MG63 (cell line): Measurements from ENCODE around the gene GRPEL2. TPM values are rescaled to one million over a fixed set of nuclear protein-coding genes. Genes with fewer than 3 reads are reported as not detected.
"Not testable (repeated sequence)": the region's sequence is repeated elsewhere in the genome, so short reads cannot be mapped to it uniquely, and the experiment has no call there.

ENCODE experiments used
- DNase-seq: peaks from one replicate; pipeline ENCODE4 v3.0.0-alpha.2; 2020
- H3K27me3 ChIP-seq: fragments of 250-450 bp; sonication (Bioruptor Pico); 2 replicates; pipeline ENCODE4 v1.5.1; 2020; ENCODE audit warnings: mild to moderate bottlenecking, moderate library complexity
- H3K36me3 ChIP-seq: fragments of 250-450 bp; sonication (Bioruptor Pico); 2 replicates; pipeline ENCODE4 v1.5.1; 2020; ENCODE audit warnings: mild to moderate bottlenecking, moderate library complexity
- H3K4me3 ChIP-seq: fragments of 250-450 bp; sonication (Bioruptor Pico); 2 replicates; pipeline ENCODE4 v1.5.1; 2020; ENCODE audit warnings: mild to moderate bottlenecking, moderate library complexity
- H3K9me3 ChIP-seq: fragments of 250-450 bp; sonication (Bioruptor Pico); 2 replicates; pipeline ENCODE4 v1.5.1; 2020; ENCODE audit warnings: mild to moderate bottlenecking, moderate library complexity
- total RNA-seq: library from RNA; depleted of rRNA; stranded (reverse); fragments of >200 nt; shearing (Covaris generic); gene quantifications from 2 replicates; pipeline ENCODE4 v1.2.3, GENCODE V29; 2014; ENCODE audit warnings: low replicate concordance; rRNA removed

GRPEL2 gene
- total RNA-seq, 1 experiment from 2014 or later, result 30.2 TPM

DNA sequence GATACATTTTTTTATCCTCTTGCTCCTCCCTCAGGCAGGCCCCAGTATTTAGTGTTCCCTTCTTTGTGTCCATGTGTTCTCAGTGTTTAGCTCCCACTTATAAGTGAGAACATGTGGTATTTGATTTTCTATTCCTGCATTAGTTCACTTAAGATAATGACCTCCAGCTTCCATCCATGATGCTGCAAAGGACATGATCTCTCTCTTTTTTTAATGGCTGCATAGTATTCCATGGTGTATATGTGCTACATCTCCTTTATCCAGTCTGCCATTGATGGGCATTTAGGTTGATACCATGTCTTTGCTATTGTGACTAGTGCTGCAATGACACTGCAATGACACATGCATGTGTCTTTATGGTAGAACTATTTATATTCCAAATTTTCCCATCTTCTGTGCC is 49.7 kb downstream of the GRPEL2 start:
- H3K36me3 ChIP-seq, H3K27me3 ChIP-seq, H3K9me3 ChIP-seq, DNase-seq, H3K4me3 ChIP-seq: not testable (repeated sequence)

DNA sequence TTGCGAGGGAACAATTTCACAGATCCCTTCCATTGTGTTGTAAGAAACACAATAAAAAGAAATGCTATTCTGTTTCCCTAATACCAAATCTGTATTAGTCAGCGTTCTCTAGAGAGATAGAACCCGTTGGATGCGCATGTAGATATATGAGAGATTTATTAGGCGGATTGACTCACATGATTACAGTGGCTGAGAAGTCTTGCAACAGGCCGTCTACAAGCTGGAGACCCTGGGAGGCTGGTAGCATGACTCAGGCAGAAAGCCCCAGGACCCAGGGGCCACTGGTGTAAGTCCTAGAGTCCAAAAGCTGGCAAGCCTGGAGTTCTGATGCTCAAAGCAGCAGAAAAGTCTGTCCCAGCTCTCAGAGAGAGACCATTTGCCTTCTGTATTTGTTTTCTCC is 52.2 kb downstream of the GRPEL2 start:
- no peak overlapping the region for H3K4me3 ChIP-seq
- H3K27me3 ChIP-seq, result no peaks in the 10 kb centered on the region
- peak; percentile 23 for DNase-seq
- H3K36me3 ChIP-seq, result no peaks in the 10 kb centered on the region
- no peaks in the 10 kb centered on the region for H3K9me3 ChIP-seq

DNA sequence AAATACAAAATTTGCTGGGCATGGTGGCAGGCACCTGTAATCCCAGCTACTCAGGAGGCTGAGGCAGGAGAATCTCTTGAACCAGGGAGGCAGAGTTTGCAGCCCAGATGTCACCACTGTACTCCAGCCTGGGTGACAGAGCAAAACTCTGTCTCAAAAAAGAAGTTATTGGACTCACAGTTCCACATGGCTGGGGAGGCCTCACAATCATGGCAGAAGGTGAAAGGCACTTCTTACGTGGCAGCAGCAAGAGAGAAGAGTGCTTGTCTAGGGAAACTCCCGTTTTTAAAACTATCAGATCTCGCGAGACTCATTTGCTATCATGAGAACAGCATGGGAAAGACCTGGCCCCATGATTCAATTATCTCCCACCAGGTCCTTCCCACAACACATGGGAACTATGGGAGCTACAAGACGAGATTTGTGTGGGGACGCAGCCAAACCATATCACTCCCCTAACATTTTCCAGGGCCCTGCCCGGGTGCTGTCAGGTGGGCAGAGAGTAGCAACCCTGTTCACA is 53.5 kb downstream of the GRPEL2 start:
- H3K27me3 ChIP-seq, H3K4me3 ChIP-seq, H3K36me3 ChIP-seq, DNase-seq, H3K9me3 ChIP-seq: not testable (repeated sequence)

DNA sequence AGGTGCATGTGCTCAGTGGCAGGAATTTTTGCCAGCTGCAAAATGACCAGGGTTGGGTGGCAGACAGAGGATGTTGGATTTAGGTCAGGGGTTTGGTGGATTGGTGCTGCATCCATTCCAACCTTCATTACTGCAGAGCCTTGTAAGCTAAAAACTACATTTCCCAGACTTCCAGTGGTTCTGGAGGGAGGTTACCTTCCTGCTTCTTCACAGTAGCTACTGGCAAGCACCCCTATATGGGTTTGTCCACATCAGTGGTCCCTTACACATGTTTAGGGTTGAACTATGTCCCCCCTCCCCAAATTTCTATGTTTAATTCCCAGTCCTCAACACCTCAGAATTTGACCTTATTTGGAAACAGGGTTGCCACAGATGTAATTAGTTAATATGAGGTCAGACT is 54.5 kb downstream of the GRPEL2 start:
- Histone ChIP-seq H3K4me3 (no peak overlapping the region), H3K27me3 (no peaks in the 10 kb centered on the region), H3K9me3 (no peaks in the 10 kb centered on the region), H3K36me3 (no peaks in the 10 kb centered on the region)
- no peak for DNase-seq

DNA sequence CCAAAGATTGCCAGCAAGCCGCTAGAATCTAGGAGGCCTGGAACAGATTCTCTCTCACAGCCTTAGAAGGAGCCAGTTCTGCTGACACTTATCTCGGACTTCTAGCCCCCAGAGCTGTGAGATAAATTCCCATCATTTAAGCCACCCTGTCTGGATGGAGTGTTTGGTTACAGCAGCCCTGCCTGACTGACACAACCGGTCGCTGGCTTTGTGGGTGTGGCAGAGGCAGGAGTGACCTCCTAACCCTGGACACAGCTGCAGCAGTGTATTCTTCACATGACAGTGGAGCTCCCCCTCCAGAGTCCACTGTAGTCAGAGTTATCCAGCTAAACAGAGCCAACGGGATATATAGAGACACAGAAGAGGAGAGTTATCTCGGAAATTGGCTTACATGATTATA is 55.0 kb downstream of the GRPEL2 start:
- H3K9me3 ChIP-seq, result no peaks in the 10 kb centered on the region
- H3K27me3 ChIP-seq, result no peaks in the 10 kb centered on the region
- no peak overlapping the region for H3K4me3 ChIP-seq
- no peak for DNase-seq
- H3K36me3 ChIP-seq, result no peaks in the 10 kb centered on the region

DNA sequence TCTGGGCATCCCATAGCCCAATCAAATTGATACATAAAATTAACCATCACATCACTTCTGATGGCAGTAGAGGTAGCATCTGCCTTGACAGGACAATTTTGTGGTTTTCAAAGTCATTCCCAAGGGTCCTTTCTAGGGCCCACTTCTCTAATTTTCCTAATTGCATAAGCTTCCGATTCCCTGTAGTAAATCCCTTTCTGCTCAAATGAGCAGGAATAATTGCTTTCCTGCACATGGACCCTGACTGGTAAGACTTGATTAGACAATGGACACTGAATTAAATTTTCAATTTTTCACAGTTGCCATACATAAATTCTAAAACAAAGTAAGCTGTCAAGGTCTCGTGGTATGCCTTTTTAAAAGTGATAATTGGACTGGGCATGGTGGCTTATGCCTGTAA is 55.8 kb downstream of the GRPEL2 start:
- Histone ChIP-seq H3K36me3 (no peaks in the 10 kb centered on the region), H3K4me3 (no peak overlapping the region), H3K27me3 (no peaks in the 10 kb centered on the region), H3K9me3 (no peaks in the 10 kb centered on the region)
- DNase-seq, result no peak

DNA sequence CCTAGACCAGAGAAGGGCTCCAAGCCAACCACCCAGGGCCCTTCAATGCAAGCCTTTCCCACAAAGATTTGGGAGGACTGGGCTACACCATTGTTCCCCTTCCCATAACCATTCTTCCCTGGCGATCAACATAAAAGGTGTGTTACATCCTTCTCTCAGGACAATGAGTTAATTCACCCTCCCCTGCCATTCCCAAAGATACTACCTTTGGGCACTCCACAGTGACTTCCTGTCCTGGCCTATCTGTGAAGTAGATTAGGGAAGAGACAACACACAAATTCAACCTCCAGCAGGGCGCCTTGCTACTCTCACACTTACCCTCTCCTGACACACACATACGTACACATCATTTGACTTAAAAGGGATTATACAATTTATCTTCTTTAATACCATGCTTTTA is 57.0 kb downstream of the GRPEL2 start:
- Histone ChIP-seq H3K36me3 (no peaks in the 10 kb centered on the region), H3K4me3 (no peak overlapping the region), H3K9me3 (no peaks in the 10 kb centered on the region), H3K27me3 (no peaks in the 10 kb centered on the region)
- DNase-seq, result no peak

Other genes with a start within 250 kb of the GRPEL2 start
- 3.8 and 8.6 TPM in 2 replicates for gene ABLIM3, start 204.0 kb upstream of the GRPEL2 start, total RNA-seq
- 8.1 and 16.2 TPM in 2 replicates for gene AFAP1L1, start 73.6 kb upstream of the GRPEL2 start, total RNA-seq
- gene PCYOX1L, start 12.5 kb downstream of the GRPEL2 start, total RNA-seq, result 6.4 and 16.6 TPM in 2 replicates
- gene IL17B, start 33.8 kb downstream of the GRPEL2 start, total RNA-seq, result not detected in 2 replicates
- 425 and 559 TPM in 2 replicates for gene CSNK1A1, start 205.9 kb downstream of the GRPEL2 start, total RNA-seq
- gene ARHGEF37, start 236.0 kb downstream of the GRPEL2 start, total RNA-seq, result 0.17 and 1.1 TPM in 2 replicates